GM18520 (cell line): ENCODE data around the gene RRN3.
A peak's percentile ranks its signal among the peaks of the same experiment; 100 is the strongest.
"Not testable (repeated sequence)": the region's sequence is repeated elsewhere in the genome, so short reads cannot be mapped to it uniquely, and the experiment has no call there.

ENCODE experiments used
- ATAC-seq: cut with Tn5 transposase; IDR thresholded peaks from one replicate; pipeline ENCODE4 v1.9.1; 2021; ENCODE audit not compliant: unreplicated experiment

RRN3 gene

GRCh38 chr16:15099366-15099909 lies 5.4 kb upstream of the RRN3 start:
- ATAC-seq, result not testable (repeated sequence)

- not testable (repeated sequence) for ATAC-seq
These were observed 2.5 kb upstream of the RRN3 start for GRCh38 chr16:15096583-15096972.

GRCh38 chr16:15093571-15093954 lies 509 bp downstream of the RRN3 start:
- not testable (repeated sequence) for ATAC-seq

GRCh38 chr16:15090663-15091269 lies 3.3 kb downstream of the RRN3 start:
- not testable (repeated sequence) for ATAC-seq

- peak; percentile 46 for ATAC-seq
These were observed 11.3 kb downstream of the RRN3 start for GRCh38 chr16:15082788-15083187.

- not testable (repeated sequence) for ATAC-seq
These were observed 13.2 kb downstream of the RRN3 start for GRCh38 chr16:15080883-15081282.

GRCh38 chr16:15076161-15076560 lies 17.9 kb downstream of the RRN3 start:
- not testable (repeated sequence) for ATAC-seq

- ATAC-seq, result no peak
These were observed 21.0 kb downstream of the RRN3 start for GRCh38 chr16:15073101-15073500.

GRCh38 chr16:15071916-15072769 lies 21.9 kb downstream of the RRN3 start:
- not testable (repeated sequence) for ATAC-seq

GRCh38 chr16:15071013-15071412 lies 23.1 kb downstream of the RRN3 start:
- not testable (repeated sequence) for ATAC-seq

GRCh38 chr16:15066690-15067089 lies 27.4 kb downstream of the RRN3 start:
- ATAC-seq, result not testable (repeated sequence)

GRCh38 chr16:15065961-15066360 lies 28.1 kb downstream of the RRN3 start:
- not testable (repeated sequence) for ATAC-seq

- not testable (repeated sequence) for ATAC-seq
These were observed 31.8 kb downstream of the RRN3 start for GRCh38 chr16:15062085-15062810.

- ATAC-seq, result no peak
These were observed 34.7 kb downstream of the RRN3 start for GRCh38 chr16:15059324-15059723.

GRCh38 chr16:15057681-15058417 lies 36.2 kb downstream of the RRN3 start:
- no peak for ATAC-seq

GRCh38 chr16:15055141-15056053 lies 38.7 kb downstream of the RRN3 start:
- peak; percentile 40 for ATAC-seq

GRCh38 chr16:15054357-15055140 lies 39.5 kb downstream of the RRN3 start:
- no peak for ATAC-seq

- no peak for ATAC-seq
These were observed 40.2 kb downstream of the RRN3 start for GRCh38 chr16:15053904-15054303.
